HEK293 (cell line): Measurements from ENCODE around the gene SVOP.

Experiments
- CTCF ChIA-PET: fragments of 350-600 bp; formaldehyde crosslinking; extraction: SDS; loops from one replicate; lab custom pipeline; 2021; ENCODE audit warnings: antibody characterized with exemption; lab: Yijun Ruan, JAX
- POLR2A ChIA-PET: fragments of 300-600 bp; formaldehyde crosslinking; extraction: SDS; loops from one replicate; lab custom pipeline; 2020; ENCODE audit warnings: antibody characterized with exemption, inconsistent platforms; lab: Yijun Ruan, JAX
- H3K27ac ChIP-seq: fragments of 200-500 bp; sonication (Bioruptor generic); 2 replicates; pipeline ENCODE4 v1.5.1; 2014; ENCODE audit warnings: low read depth, low read length, control low read depth, inconsistent platforms; ENCODE audit errors: extremely low read depth
- H3K36me3 ChIP-seq, 2 experiments: fragments of 200-500 bp in 1 of 2; sonication (Bioruptor generic) in 1 of 2; 1 replicate in 1 of 2; 2 replicates in 1 of 2; pipeline ENCODE4 v1.5.1; 2014 to 2017; ENCODE audit warnings: inconsistent platforms in 2 of 2, low read length in 2 of 2; ENCODE audit not compliant: control insufficient read depth in 2 of 2, insufficient read depth in 1 of 2
- H3K4me1 ChIP-seq: fragments of 200-500 bp; sonication (Bioruptor generic); 2 replicates; pipeline ENCODE4 v1.5.1; 2014; ENCODE audit warnings: mild to moderate bottlenecking, low read length, inconsistent platforms; ENCODE audit not compliant: control insufficient read depth, insufficient read depth
- H3K4me3 ChIP-seq: 2 replicates; pipeline ENCODE4 v1.5.1; 2011; ENCODE audit warnings: low read depth, mild to moderate bottlenecking, control low read depth, low read length, moderate library complexity
- H3K9me3 ChIP-seq: fragments of 200-500 bp; sonication (Bioruptor generic); 2 replicates; pipeline ENCODE4 v1.5.1; 2014; ENCODE audit warnings: low read depth, low read length, inconsistent platforms; ENCODE audit not compliant: control insufficient read depth, insufficient read depth
- BCL6B ChIP-seq: fragments of 450-650 bp; formaldehyde crosslinking; IDR thresholded peaks from 2 replicates; pipeline ENCODE4 v1.5.1; 2017; ENCODE audit warnings: missing biosample characterization, missing genetic modification characterization
- EGR2 ChIP-seq: fragments of 450-650 bp; formaldehyde crosslinking; IDR thresholded peaks from 2 replicates; pipeline ENCODE4 v1.5.1; 2016; ENCODE audit warnings: low read depth, missing biosample characterization, missing genetic modification characterization
- IKZF3 ChIP-seq: fragments of 450-650 bp; IDR thresholded peaks from 2 replicates; pipeline ENCODE4 v1.5.0; 2018; ENCODE audit warnings: missing biosample characterization, mild to moderate bottlenecking, missing genetic modification characterization, moderate library complexity
- OSR2 ChIP-seq: fragments of 450-650 bp; formaldehyde crosslinking; IDR thresholded peaks from 2 replicates; pipeline ENCODE4 v1.5.1; 2016; ENCODE audit warnings: missing biosample characterization, missing genetic modification characterization
- RBAK ChIP-seq: fragments of 450-650 bp; formaldehyde crosslinking; IDR thresholded peaks from 2 replicates; pipeline ENCODE4 v1.5.1; 2016; ENCODE audit warnings: missing biosample characterization, missing genetic modification characterization
- YY1 ChIP-seq: fragments of 450-650 bp; formaldehyde crosslinking; IDR thresholded peaks from 2 replicates; pipeline ENCODE4 v1.5.1; 2018; ENCODE audit warnings: missing biosample characterization, missing genetic modification characterization
- ZBTB10 ChIP-seq: fragments of 450-650 bp; formaldehyde crosslinking; IDR thresholded peaks from 2 replicates; pipeline ENCODE4 v1.5.1; 2016; ENCODE audit warnings: missing biosample characterization, missing genetic modification characterization
- ZBTB48 ChIP-seq: fragments of 450-650 bp; formaldehyde crosslinking; IDR thresholded peaks from 2 replicates; pipeline ENCODE4 v1.5.1; 2016; ENCODE audit warnings: missing biosample characterization, missing genetic modification characterization
- ZBTB7A ChIP-seq: fragments of 450-650 bp; formaldehyde crosslinking; IDR thresholded peaks from 2 replicates; pipeline ENCODE4 v1.5.1; 2016; ENCODE audit warnings: low read depth, missing biosample characterization, missing genetic modification characterization
- ZNF140 ChIP-seq: fragments of 450-650 bp; formaldehyde crosslinking; IDR thresholded peaks from 2 replicates; pipeline ENCODE4 v1.5.1; 2016; ENCODE audit warnings: missing biosample characterization, missing genetic modification characterization
- ZNF148 ChIP-seq: fragments of 450-650 bp; formaldehyde crosslinking; IDR thresholded peaks from 2 replicates; pipeline ENCODE4 v1.5.0; 2017; ENCODE audit warnings: missing biosample characterization, missing genetic modification characterization, borderline replicate concordance
- ZNF24 ChIP-seq: fragments of 450-650 bp; formaldehyde crosslinking; IDR thresholded peaks from 2 replicates; pipeline ENCODE4 v1.5.1; 2016; ENCODE audit warnings: missing biosample characterization, missing genetic modification characterization
- ZNF311 ChIP-seq: fragments of 450-650 bp; formaldehyde crosslinking; IDR thresholded peaks from 2 replicates; pipeline ENCODE4 v1.5.1; 2017; ENCODE audit warnings: missing biosample characterization, missing genetic modification characterization, borderline replicate concordance
- ZNF596 ChIP-seq: fragments of 450-650 bp; IDR thresholded peaks from 2 replicates; pipeline ENCODE4 v1.5.0; 2018; ENCODE audit warnings: missing biosample characterization, mild to moderate bottlenecking, missing genetic modification characterization, moderate library complexity
- ZNF610 ChIP-seq: fragments of 450-650 bp; formaldehyde crosslinking; IDR thresholded peaks from 2 replicates; pipeline ENCODE4 v1.5.1; 2016; ENCODE audit warnings: missing biosample characterization, missing genetic modification characterization, borderline replicate concordance
- ZNF677 ChIP-seq: fragments of 450-650 bp; IDR thresholded peaks from 2 replicates; pipeline ENCODE4 v1.5.0; 2018; ENCODE audit warnings: missing biosample characterization, mild to moderate bottlenecking, missing genetic modification characterization, moderate library complexity
- TF ChIP-seq, protein P1 (sequence below): fragments of 450-650 bp; formaldehyde crosslinking; IDR thresholded peaks from 2 replicates; pipeline ENCODE4 v1.5.1; 2016; ENCODE audit warnings: missing biosample characterization, missing genetic modification characterization

SVOP gene

GRCh38 chr12:108914121-108914531 lies 106.7 kb downstream of the SVOP start (continued):
- TF ChIP-seq EGR2 (tag by site-specific recombination): no peak
- TF ChIP-seq ZNF311 (tag by site-specific recombination): no peak

- Histone ChIP-seq H3K36me3 (no peaks in the 10 kb centered on the region), H3K9me3 (no peaks in the 10 kb centered on the region), H3K4me1 (no peaks in the 10 kb centered on the region), H3K4me3 (no peak overlapping the region), H3K27ac (no peak overlapping the region)
- no peak for TF ChIP-seq IKZF3 (tag by site-specific recombination)
- no peak for TF ChIP-seq OSR2 (tag by site-specific recombination)
- no peak for TF ChIP-seq ZBTB7A (tag by site-specific recombination)
- TF ChIP-seq RBAK: no peak
- no peak for TF ChIP-seq ZNF148 (tag by site-specific recombination)
- TF ChIP-seq ZNF677 (tag by site-specific recombination): no peak
- TF ChIP-seq ZNF610 (tag by site-specific recombination): no peak
- no peak for TF ChIP-seq EGR2 (tag by site-specific recombination)
- no peak for TF ChIP-seq ZNF24
- TF ChIP-seq, protein P1, sequence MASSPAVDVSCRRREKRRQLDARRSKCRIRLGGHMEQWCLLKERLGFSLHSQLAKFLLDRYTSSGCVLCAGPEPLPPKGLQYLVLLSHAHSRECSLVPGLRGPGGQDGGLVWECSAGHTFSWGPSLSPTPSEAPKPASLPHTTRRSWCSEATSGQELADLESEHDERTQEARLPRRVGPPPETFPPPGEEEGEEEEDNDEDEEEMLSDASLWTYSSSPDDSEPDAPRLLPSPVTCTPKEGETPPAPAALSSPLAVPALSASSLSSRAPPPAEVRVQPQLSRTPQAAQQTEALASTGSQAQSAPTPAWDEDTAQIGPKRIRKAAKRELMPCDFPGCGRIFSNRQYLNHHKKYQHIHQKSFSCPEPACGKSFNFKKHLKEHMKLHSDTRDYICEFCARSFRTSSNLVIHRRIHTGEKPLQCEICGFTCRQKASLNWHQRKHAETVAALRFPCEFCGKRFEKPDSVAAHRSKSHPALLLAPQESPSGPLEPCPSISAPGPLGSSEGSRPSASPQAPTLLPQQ: no peak
- no peak for TF ChIP-seq YY1
- POLR2A ChIA-PET: no interaction called here
- CTCF ChIA-PET: interaction anchor here (0.6 kb wide), 1 partner anchor 30 kb away, joined by 3 read pairs; no protein-coding TSS in a partner anchor
These were observed 108.5 kb downstream of the SVOP start for GRCh38 chr12:108912361-108912760.

DNA sequence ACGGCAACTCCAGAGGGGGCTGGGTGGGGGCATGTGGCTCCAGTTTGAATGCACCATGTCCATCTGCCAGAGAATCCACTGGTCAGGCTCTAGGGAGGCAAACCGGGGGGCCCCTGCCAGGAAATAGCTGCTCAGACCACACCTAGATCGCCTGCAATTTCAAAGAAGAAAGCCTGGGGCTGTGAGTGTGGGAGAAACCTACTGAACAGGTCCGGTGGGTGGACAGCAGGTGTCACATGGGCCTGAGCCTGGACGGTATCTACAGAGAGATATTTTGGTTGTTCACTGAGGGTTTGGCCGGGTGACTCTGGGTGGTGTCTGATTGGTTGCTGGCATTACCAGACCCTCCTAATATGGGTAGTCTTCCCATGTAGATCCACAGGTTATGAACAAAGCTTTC lies 109.0 kb downstream of the SVOP start:
- POLR2A ChIA-PET: no interaction called here
- no peak overlapping the region for H3K27ac ChIP-seq
- H3K4me1 ChIP-seq: no peaks in the 10 kb centered on the region
- CTCF ChIA-PET: interaction anchor here (0.6 kb wide), 1 partner anchor 30 kb away, joined by 3 read pairs; no protein-coding TSS in a partner anchor
- no peak overlapping the region for H3K4me3 ChIP-seq
- no peaks in the 10 kb centered on the region for H3K9me3 ChIP-seq
- no peaks in the 10 kb centered on the region for H3K36me3 ChIP-seq
- TF ChIP-seq BCL6B (tag by site-specific recombination) (no peak), ZNF596 (tag by site-specific recombination) (no peak), ZBTB10 (tag by site-specific recombination) (no peak), ZNF311 (tag by site-specific recombination) (no peak), ZBTB48 (tag by site-specific recombination) (no peak), ZNF140 (no peak)
